Kidney epithelial cell (primary cell): ENCODE data around the gene NR3C2. TPM values are rescaled to one million over a fixed set of nuclear protein-coding genes. Genes with fewer than 3 reads are reported as not detected.

Experiments used
- DNase-seq: peaks from one replicate; pipeline ENCODE4 v3.0.0-alpha.2; 2010; ENCODE audit warnings: low read depth
- H3K27me3 ChIP-seq: 2 replicates; pipeline ENCODE4 v1.6.0; 2011; ENCODE audit warnings: low read length; ENCODE audit not compliant: control insufficient read depth, insufficient read depth
- H3K36me3 ChIP-seq: 2 replicates; pipeline ENCODE4 v1.5.1; 2011; ENCODE audit warnings: low read length; ENCODE audit not compliant: control insufficient read depth, insufficient read depth
- H3K4me3 ChIP-seq: 2 replicates; pipeline ENCODE4 v1.5.1; 2011; ENCODE audit warnings: low read depth, mild to moderate bottlenecking, control low read depth, low read length
- CTCF ChIP-seq: IDR thresholded peaks from 2 replicates; pipeline ENCODE4 v1.5.1; 2011; ENCODE audit warnings: mild to moderate bottlenecking, moderate library complexity, low read length, control low read depth, inconsistent platforms; ENCODE audit not compliant: insufficient read depth, poor library complexity, severe bottlenecking
- total RNA-seq: library from RNA; depleted of rRNA; stranded (reverse); fragments of >200 nt; gene quantifications from 2 replicates; pipeline ENCODE4 v1.2.3, GENCODE V29; 2015

The NR3C2 gene
- total RNA-seq, 1 donor from 2014 or later: 6.5 TPM

- Histone ChIP-seq H3K36me3 (no peaks in the 10 kb centered on the region), H3K4me3 (no peak overlapping the region), H3K27me3 (no peaks in the 10 kb centered on the region)
- no peak for TF ChIP-seq CTCF
- DNase-seq: no peak
Measured at GRCh38 chr4:148116969-148117368, 325.2 kb downstream of the NR3C2 start.

GRCh38 chr4:148116264-148116663 is 325.9 kb downstream of the NR3C2 start:
- TF ChIP-seq CTCF: no peak
- no peak for DNase-seq
- Histone ChIP-seq H3K4me3 (no peak overlapping the region), H3K36me3 (no peaks in the 10 kb centered on the region), H3K27me3 (no peaks in the 10 kb centered on the region)

- no peak for DNase-seq
- H3K36me3 ChIP-seq: no peaks in the 10 kb centered on the region
- H3K4me3 ChIP-seq: no peak overlapping the region
- no peak for TF ChIP-seq CTCF
- H3K27me3 ChIP-seq: no peaks in the 10 kb centered on the region
Measured at GRCh38 chr4:148114436-148114835, 327.8 kb downstream of the NR3C2 start.

- no peaks in the 10 kb centered on the region for H3K36me3 ChIP-seq
- TF ChIP-seq CTCF: no peak
- no peaks in the 10 kb centered on the region for H3K27me3 ChIP-seq
- peak; percentile 21 for DNase-seq
- no peak overlapping the region for H3K4me3 ChIP-seq
Measured at GRCh38 chr4:148112231-148112982, 329.8 kb downstream of the NR3C2 start.

- H3K36me3 ChIP-seq: no peaks in the 10 kb centered on the region
- no peaks in the 10 kb centered on the region for H3K27me3 ChIP-seq
- TF ChIP-seq CTCF: no peak
- DNase-seq: no peak
- no peak overlapping the region for H3K4me3 ChIP-seq
Measured at GRCh38 chr4:148110169-148110568, 332.0 kb downstream of the NR3C2 start.

- no peak for DNase-seq
- Histone ChIP-seq H3K36me3 (no peaks in the 10 kb centered on the region), H3K27me3 (no peaks in the 10 kb centered on the region), H3K4me3 (no peak overlapping the region)
- no peak for TF ChIP-seq CTCF
Measured at GRCh38 chr4:148109216-148109615, 333.0 kb downstream of the NR3C2 start.
